K562 (cell line): Measurements from ENCODE around the gene DOK4. TPM values are rescaled to one million over a fixed set of nuclear protein-coding genes. Genes with fewer than 3 reads are reported as not detected.

Experiments used
- ATAC-seq: fragments of 200-7000 bp; cut with Tn5 transposase; 3 replicates; pipeline ENCODE4 v1.9.1; 2020; ENCODE audit warnings: moderate library complexity
- BruUV-seq: library from RNA; stranded (reverse); fragments of 400-500 nt; replicated peaks from 2 replicates; lab custom pipeline; 2021; lab: Mats Ljungman, UMichigan
- CTCF ChIA-PET: fragments of 300-600 bp; formaldehyde crosslinking; extraction: SDS; loops from one replicate; lab custom pipeline; 2021; ENCODE audit warnings: low intra/inter-chr PET ratio; lab: Yijun Ruan, JAX
- POLR2A ChIA-PET: fragments of 300-600, 350-650 bp; sonication (Branson Sonifier 250); formaldehyde crosslinking; extraction: SDS; loops from one replicate; lab custom pipeline; 2021; ENCODE audit warnings: antibody characterized with exemption, inconsistent platforms; lab: Yijun Ruan, JAX
- DNase-seq, 4 experiments: peaks; one replicate each; pipeline versions ENCODE4 v3.0.0 to v3.0.0-alpha.2; 2011 to 2018; ENCODE audit warnings: low spot score in 3 of 4, mixed read lengths in 3 of 4; ENCODE audit errors: extremely low read depth in 1 of 4
- FAIRE-seq: peaks from 2 replicates; lab custom pipeline; 2011; peaks lifted over from hg19 to GRCh38; lab: Jason Lieb, UNC
- H2AFZ ChIP-seq: 2 replicates; pipeline ENCODE4 v1.6.0; 2011; ENCODE audit warnings: low read depth, low read length, control low read depth, inconsistent platforms
- H3K27ac ChIP-seq: fragments of 200-600 bp; 3 replicates; pipeline ENCODE4 v1.8.0; 2011; ENCODE audit warnings: low read depth, mild to moderate bottlenecking, control low read depth, inconsistent platforms, low read length, moderate library complexity, mixed read lengths; ENCODE audit errors: extremely low read depth
- H3K27me3 ChIP-seq, 2 experiments: fragments of 300-600 bp in 1 of 2; 2 replicates in 1 of 2; 3 replicates in 1 of 2; pipeline versions ENCODE4 v1.6.0 to v1.8.0; 2011; ENCODE audit warnings: inconsistent platforms in 2 of 2, low read length in 2 of 2, mild to moderate bottlenecking in 1 of 2, mixed read lengths in 1 of 2, moderate library complexity in 1 of 2; ENCODE audit not compliant: control insufficient read depth in 2 of 2, insufficient read depth in 2 of 2
- H3K36me3 ChIP-seq: fragments of 300-600 bp; 3 replicates; pipeline ENCODE4 v1.8.0; 2011; ENCODE audit warnings: mild to moderate bottlenecking, low read length, inconsistent platforms; ENCODE audit not compliant: control insufficient read depth, insufficient read depth
- H3K4me1 ChIP-seq, 2 experiments: fragments of 200-600 bp in 1 of 2; replicated peaks in 1 of 2; 2 replicates in 1 of 2; 3 replicates in 1 of 2; pipeline versions ENCODE4 v1.5.1 to v1.8.0; 2011; ENCODE audit warnings: inconsistent platforms in 2 of 2, low read length in 2 of 2, mild to moderate bottlenecking in 1 of 2, mixed read lengths in 1 of 2, moderate library complexity in 1 of 2; ENCODE audit not compliant: control insufficient read depth in 2 of 2, insufficient read depth in 2 of 2
- H3K4me2 ChIP-seq: 2 replicates; pipeline ENCODE4 v1.6.1; 2011; ENCODE audit warnings: low read length, control low read depth, inconsistent platforms, mixed read lengths; ENCODE audit not compliant: insufficient read depth
- H3K4me3 ChIP-seq: fragments of 200-600 bp; sonication (generic), shearing (Covaris generic); 2 replicates; pipeline ENCODE4 v1.5.1; 2016; ENCODE audit warnings: control low read depth, inconsistent platforms
- H3K79me2 ChIP-seq: fragments of 200-600 bp; 3 replicates; pipeline ENCODE4 v1.8.0; 2011; ENCODE audit warnings: low read length, inconsistent platforms; ENCODE audit not compliant: control insufficient read depth, insufficient read depth
- H3K9ac ChIP-seq, 2 experiments: 2 replicates each; pipeline versions ENCODE4 v1.6.0 to v1.6.1; 2011; ENCODE audit warnings: low read depth in 2 of 2, low read length in 2 of 2, control low read depth in 1 of 2, inconsistent platforms in 1 of 2, mild to moderate bottlenecking in 1 of 2, mixed read lengths in 1 of 2; ENCODE audit not compliant: insufficient read depth in 1 of 2
- H3K9me1 ChIP-seq: one replicate; pipeline ENCODE4 v1.6.0; 2011; ENCODE audit warnings: inconsistent platforms, mild to moderate bottlenecking, low read length, moderate library complexity; ENCODE audit not compliant: control insufficient read depth, insufficient read depth
- H3K9me3 ChIP-seq: replicated peaks from 2 replicates; pipeline ENCODE4 v1.5.1; 2011; ENCODE audit warnings: low read depth, low read length, inconsistent platforms; ENCODE audit not compliant: control insufficient read depth, insufficient read depth
- H4K20me1 ChIP-seq: replicated peaks from 2 replicates; pipeline ENCODE4 v1.6.1; 2011; ENCODE audit warnings: low read length, inconsistent platforms, mixed read lengths; ENCODE audit not compliant: control insufficient read depth, insufficient read depth
- CHAMP1 ChIP-seq: fragments of 450-650 bp; IDR thresholded peaks from 2 replicates; pipeline ENCODE4 v1.6.1; 2016; ENCODE audit warnings: mild to moderate bottlenecking
- DACH1 ChIP-seq: fragments of 450-650 bp; IDR thresholded peaks from 2 replicates; pipeline ENCODE4 v1.6.1; 2018; ENCODE audit not compliant: partially characterized antibody
- ZNF23 ChIP-seq: fragments of 250-450 bp; sonication (Bioruptor Pico); IDR thresholded peaks from 2 replicates; pipeline ENCODE4 v1.4.0; 2020; ENCODE audit warnings: mild to moderate bottlenecking
- ZNF551 ChIP-seq: fragments of 250-450 bp; sonication (Bioruptor Pico); IDR thresholded peaks from 2 replicates; pipeline ENCODE4 v1.5.0; 2021; ENCODE audit warnings: mild to moderate bottlenecking, moderate library complexity
- WGBS: fragments of 100-300 bp; shearing (Covaris generic); methylation state at CpG from one replicate; pipeline ENCODE4 v1.1.6; 2016; ENCODE audit warnings: low coverage, mixed read lengths; ENCODE audit not compliant: insufficient coverage; ENCODE audit errors: missing lambda C conversion rate; 5-methylcytosine and 5-hydroxymethylcytosine counted together
- in situ Hi-C: fragments of 300-500 bp; cut with MboI; formaldehyde crosslinking; loops from 4 replicates; pipeline ENCODE4 v1.15.0; 2018; ENCODE audit warnings: inconsistent platforms, mixed read lengths
- intact Hi-C: fragments of 100-400 bp; cut with micrococcal nuclease; formaldehyde crosslinking; loops from 2 replicates; pipeline ENCODE4 v1.14.2; 2022
- polyA plus RNA-seq, 8 experiments: library from polyadenylated mRNA; depleted of rRNA in 4 of 8; stranded (reverse) in 5 of 8; unstranded in 3 of 8; fragments of >200 nt; fragmentation: Nextera tagmentation in 2 of 8; fragmentation: Illumina TruSeq in 1 of 8; extraction: Ambion mirVana in 2 of 8; extraction: Trizol in 1 of 8; gene quantifications; 2 replicates each; pipeline versions ENCODE4 v1.2.1 to v1.2.3, GENCODE V29; 2011 to 2014; ENCODE audit warnings: inconsistent platforms in 1 of 8, missing spikeins in 1 of 8
- total RNA-seq, 7 experiments: library from RNA; depleted of rRNA in 6 of 7; stranded (reverse); fragments of >200 nt in 6 of 7; fragmentation: Illumina TruSeq in 2 of 7; extraction: Trizol in 2 of 7; gene quantifications; 2 replicates each; pipeline versions ENCODE4 v1.2.1 to v1.2.3, GENCODE V29; 2011 to 2021; ENCODE audit warnings: low replicate concordance in 1 of 7

DOK4 gene
- total and polyA plus RNA-seq, 9 of the 15 experiments (the other 6 are each of a cell fraction or from before 2014, with no cell fraction given) = 0.10 to 14.4 (median 8.3) TPM

GRCh38 chr16:57481421-57481820 is 4.9 kb downstream of the DOK4 start:
- no peak overlapping the region for H3K4me3 ChIP-seq
- H2AFZ ChIP-seq = no peak overlapping the region
- H3K36me3 ChIP-seq = no peaks in the 10 kb centered on the region
- H3K4me1 ChIP-seq = peaks cover 22 to 61% of the 10 kb centered on the region in 2 experiments
- no peak overlapping the region for H3K9ac ChIP-seq
- H3K9me3 ChIP-seq = no peaks in the 10 kb centered on the region
- H3K4me2 ChIP-seq = no peak overlapping the region
- no peaks in the 10 kb centered on the region for H3K27me3 ChIP-seq
- intact Hi-C loops = no loop called here
- WGBS = 68% methylated on average over 4 of the region's 4 CpGs
- no TSS peak for BruUV-seq
- no peaks in the 10 kb centered on the region for H4K20me1 ChIP-seq
- CTCF ChIA-PET = no interaction called here
- ATAC-seq (no peak), DNase-seq (no peak)
- TF ChIP-seq ZNF23 (CRISPR knock-in tag) (no peak), DACH1 (no peak), CHAMP1 (no peak), ZNF551 (CRISPR knock-in tag) (no peak)
- TF ChIP-seq, all 486 proteins: peak for 0
- POLR2A ChIA-PET = interaction anchor here (0.6 to 0.7 kb wide), 3 partner anchors 9 to 552 kb away, joined by 3 to 4 read pairs (median 3); no protein-coding TSS in a partner anchor
- H3K9me1 ChIP-seq = no peaks in the 10 kb centered on the region
- no peaks in the 10 kb centered on the region for H3K79me2 ChIP-seq
- H3K27ac ChIP-seq = no peak overlapping the region
- in situ Hi-C loops = no loop called here
- FAIRE-seq = no peak
